ENCODE measurements around the gene MB21D2.

Gene MB21D2

GRCh38 chr3:192919901-192920300, 2.2 kb upstream of the MB21D2 start:
- no peaks in the 10 kb centered on the region for H3K36me3 ChIP-seq (ENCODE audit: low read length)
- H3K9ac ChIP-seq (ENCODE audit: low read length): no peak overlapping the region
- H3K27ac ChIP-seq (ENCODE audit: low read depth, low read length): no peak overlapping the region
- no peaks in the 10 kb centered on the region for H3K9me3 ChIP-seq (ENCODE audit: insufficient read depth, low read length)
- H3K27me3 ChIP-seq (ENCODE audit: low read length): no peaks in the 10 kb centered on the region
- no peaks in the 10 kb centered on the region for H3K79me2 ChIP-seq (ENCODE audit: insufficient read depth, low read length)
- no peaks in the 10 kb centered on the region for H4K20me1 ChIP-seq (ENCODE audit: low read depth, low read length)
- no peak overlapping the region for H3K4me3 ChIP-seq (ENCODE audit: insufficient read depth, low read length, poor library complexity, severe bottlenecking)
- TF ChIP-seq EZH2phosphoT487 (conservative IDR thresholded peaks at IDR 0.05; ENCODE audit: low read length) (no peak), CTCF (IDR thresholded peaks at IDR 0.05; ENCODE audit: insufficient read depth, low read length, poor library complexity, severe bottlenecking) (no peak)
- H3F3A ChIP-seq (ENCODE audit: insufficient read depth): no peaks in the 10 kb centered on the region
- H3K9me2 ChIP-seq (replicated peaks; ENCODE audit: insufficient read depth, low read length): no peaks in the 10 kb centered on the region
- H2AFZ ChIP-seq (ENCODE audit: low read depth, low read length, severe bottlenecking): no peak overlapping the region
- H3K4me2 ChIP-seq (ENCODE audit: low read depth, low read length, poor library complexity, severe bottlenecking): no peak overlapping the region

- Histone ChIP-seq H3K9me3 (ENCODE audit: insufficient read depth, low read length) (no peaks in the 10 kb centered on the region), H3K27me3 (ENCODE audit: low read length) (no peaks in the 10 kb centered on the region), H3K27ac (ENCODE audit: low read depth, low read length) (no peak overlapping the region), H4K20me1 (ENCODE audit: low read depth, low read length) (no peaks in the 10 kb centered on the region), H3F3A (ENCODE audit: insufficient read depth) (no peaks in the 10 kb centered on the region), H3K4me2 (ENCODE audit: low read depth, low read length, poor library complexity, severe bottlenecking) (no peak overlapping the region), H3K4me3 (ENCODE audit: insufficient read depth, low read length, poor library complexity, severe bottlenecking) (no peak overlapping the region), H3K36me3 (ENCODE audit: low read length) (no peaks in the 10 kb centered on the region), H3K9ac (ENCODE audit: low read length) (no peak overlapping the region), H3K9me2 (replicated peaks; ENCODE audit: insufficient read depth, low read length) (no peaks in the 10 kb centered on the region), H2AFZ (ENCODE audit: low read depth, low read length, severe bottlenecking) (no peak overlapping the region), H3K79me2 (ENCODE audit: insufficient read depth, low read length) (no peaks in the 10 kb centered on the region)
- TF ChIP-seq CTCF (IDR thresholded peaks at IDR 0.05; ENCODE audit: insufficient read depth, low read length, poor library complexity, severe bottlenecking) (no peak), EZH2phosphoT487 (conservative IDR thresholded peaks at IDR 0.05; ENCODE audit: low read length) (no peak)
Observed at GRCh38 chr3:192918275-192918588, 576 bp upstream of the MB21D2 start.

GRCh38 chr3:192917028-192917403, 640 bp downstream of the MB21D2 start:
- no peak overlapping the region for H3K27ac ChIP-seq (ENCODE audit: low read depth, low read length)
- no peak overlapping the region for H3K4me2 ChIP-seq (ENCODE audit: low read depth, low read length, poor library complexity, severe bottlenecking)

More at GRCh38 chr3:192917028-192917403, 640 bp downstream of the MB21D2 start:
- TF ChIP-seq CTCF (IDR thresholded peaks at IDR 0.05; ENCODE audit: insufficient read depth, low read length, poor library complexity, severe bottlenecking) (no peak), EZH2phosphoT487 (conservative IDR thresholded peaks at IDR 0.05; ENCODE audit: low read length) (no peak)
- Histone ChIP-seq H3K9me2 (replicated peaks; ENCODE audit: insufficient read depth, low read length) (no peaks in the 10 kb centered on the region), H3F3A (ENCODE audit: insufficient read depth) (no peaks in the 10 kb centered on the region), H3K27me3 (ENCODE audit: low read length) (no peaks in the 10 kb centered on the region), H4K20me1 (ENCODE audit: low read depth, low read length) (no peaks in the 10 kb centered on the region), H3K79me2 (ENCODE audit: insufficient read depth, low read length) (no peaks in the 10 kb centered on the region), H3K9me3 (ENCODE audit: insufficient read depth, low read length) (no peaks in the 10 kb centered on the region), H2AFZ (ENCODE audit: low read depth, low read length, severe bottlenecking) (no peak overlapping the region), H3K4me3 (ENCODE audit: insufficient read depth, low read length, poor library complexity, severe bottlenecking) (no peak overlapping the region), H3K36me3 (ENCODE audit: low read length) (no peaks in the 10 kb centered on the region), H3K9ac (ENCODE audit: low read length) (no peak overlapping the region)

Measured in SU-DHL-6 (cell line).